DMS53 treated with DMSO at 0.1 percent for 48 hours (cell line): ENCODE data around the gene GAS2L2.

Source experiments
- DNase-seq: peaks from one replicate; lab custom pipeline; 2025; ENCODE audit not compliant: unreplicated experiment; lab: John Stamatoyannopoulos, UW

Gene GAS2L2

GRCh38 chr17:35701491-35701890, 51.5 kb downstream of the GAS2L2 start:
- no peak for DNase-seq

- no peak for DNase-seq
Measured at GRCh38 chr17:35700150-35700549, 52.9 kb downstream of the GAS2L2 start.

- no peak for DNase-seq
Measured at GRCh38 chr17:35698800-35699199, 54.2 kb downstream of the GAS2L2 start.

- no peak for DNase-seq
Measured at GRCh38 chr17:35695613-35696012, 57.4 kb downstream of the GAS2L2 start.

- no peak for DNase-seq
Measured at GRCh38 chr17:35694906-35695305, 58.1 kb downstream of the GAS2L2 start.
